Spinal cord (tissue), 10 donors: Measurements from ENCODE around the gene PEX7. TPM values are rescaled to one million over a fixed set of nuclear protein-coding genes. Genes with fewer than 3 reads are reported as not detected.
"Not testable (repeated sequence)": the region's sequence is repeated elsewhere in the genome, so short reads cannot be mapped to it uniquely, and the experiment has no call there.

Experiments
- DNase-seq, 6 donors: peaks; one replicate each; pipeline versions ENCODE4 v3.0.0 to v3.0.0-alpha.2; 2013 to 2015; ENCODE audit warnings: low spot score in 6 of 6, low read depth in 4 of 6
- H3K27ac ChIP-seq: one replicate; pipeline ENCODE4 v1.5.1; 2013; ENCODE audit warnings: low read depth, low read length, control low read depth
- H3K27me3 ChIP-seq: one replicate; pipeline ENCODE4 v1.6.1; 2013; ENCODE audit warnings: low read length; ENCODE audit not compliant: control insufficient read depth, insufficient read depth
- H3K36me3 ChIP-seq: one replicate; pipeline ENCODE4 v1.6.1; 2013; ENCODE audit warnings: low read length; ENCODE audit not compliant: control insufficient read depth, insufficient read depth
- H3K4me1 ChIP-seq: one replicate; pipeline ENCODE4 v1.6.1; 2013; ENCODE audit warnings: low read length; ENCODE audit not compliant: control insufficient read depth, insufficient read depth
- H3K4me3 ChIP-seq: one replicate; pipeline ENCODE4 v1.5.1; 2013; ENCODE audit warnings: low read depth, low read length, control low read depth
- H3K9me3 ChIP-seq: one replicate; pipeline ENCODE4 v1.6.1; 2013; ENCODE audit warnings: low read length; ENCODE audit not compliant: control insufficient read depth, insufficient read depth
- WGBS: methylation state at CpG from one replicate; pipeline ENCODE4 v1.1.5; 2013; ENCODE audit warnings: missing lambda C conversion rate; ENCODE audit not compliant: insufficient coverage; 5-methylcytosine and 5-hydroxymethylcytosine counted together
- polyA plus RNA-seq, 2 donors: library from polyadenylated mRNA; unstranded; fragments of 120-200 nt; gene quantifications; one replicate each; pipeline ENCODE4 v1.2.1, GENCODE V29; 2013; ENCODE audit not compliant: insufficient read length in 2 of 2
- total RNA-seq, 2 donors: library from RNA; depleted of rRNA in 1 of 2; stranded (reverse); fragments of 120-200 nt in 1 of 2; fragments of >200 nt in 1 of 2; gene quantifications; one replicate each; pipeline versions ENCODE4 v1.2.3 to v1.2.4, GENCODE V29; 2013 to 2014
- donor health status: healthy.

Gene PEX7
- total and polyA plus RNA-seq, 4 donors: 8.3 to 10.4 (median 8.8) TPM

GRCh38 chr6:136932599-136932998 lies 110.2 kb downstream of the PEX7 start:
- 80% methylated on average over 1 of the region's 2 CpGs for WGBS
- DNase-seq: no peak
- no peaks in the 10 kb centered on the region for H3K27me3 ChIP-seq

DNA sequence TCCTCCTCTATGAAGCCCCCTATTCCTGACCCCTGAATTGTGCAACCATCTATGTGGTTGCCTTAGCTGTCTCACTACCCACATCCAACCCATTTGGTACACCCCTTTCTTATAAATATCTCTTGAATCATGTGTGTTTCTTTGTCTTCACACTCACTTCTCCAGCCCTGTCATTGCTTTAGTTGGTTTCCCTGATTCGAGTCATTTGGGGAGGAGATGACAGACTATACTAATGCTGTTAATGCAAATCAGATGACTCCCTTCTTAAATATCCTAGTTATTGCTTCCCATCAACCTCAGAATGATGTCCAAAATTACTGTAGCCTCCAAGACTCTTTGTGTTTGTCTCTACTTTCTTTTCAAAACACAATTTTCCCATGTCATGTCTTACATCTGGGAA lies 122.7 kb downstream of the PEX7 start:
- WGBS: 100% methylated on average over 1 of the region's 1 CpG

More at GRCh38 chr6:136932599-136932998, 110.2 kb downstream of the PEX7 start:
- Histone ChIP-seq H3K9me3 (no peaks in the 10 kb centered on the region), H3K4me1 (no peaks in the 10 kb centered on the region), H3K36me3 (no peaks in the 10 kb centered on the region), H3K27ac (no peak overlapping the region), H3K4me3 (no peak overlapping the region)

DNA sequence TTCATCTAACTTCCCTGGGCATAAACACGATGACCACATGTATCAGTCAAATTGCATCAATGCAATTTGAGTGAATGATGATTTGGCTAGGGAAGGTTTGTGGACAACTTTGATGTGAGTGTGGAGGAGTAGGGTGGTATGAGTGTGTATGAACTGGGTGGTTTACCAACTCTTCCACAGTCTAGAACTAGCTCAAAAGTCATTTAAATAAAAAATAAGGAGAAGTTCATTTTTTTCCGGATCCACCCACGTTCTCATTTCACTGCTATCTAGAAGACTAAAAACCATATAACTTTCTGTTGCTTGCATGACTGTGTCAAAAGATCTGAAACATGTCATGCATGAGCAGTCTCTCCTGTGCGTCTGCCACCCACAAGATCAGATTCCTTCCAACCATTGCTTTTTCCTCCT lies 123.3 kb downstream of the PEX7 start:
- Histone ChIP-seq H3K9me3 (no peaks in the 10 kb centered on the region), H3K27ac (no peak overlapping the region), H3K4me1 (no peaks in the 10 kb centered on the region), H3K36me3 (no peaks in the 10 kb centered on the region), H3K27me3 (no peaks in the 10 kb centered on the region), H3K4me3 (no peak overlapping the region)
- WGBS: 100% methylated on average over 2 of the region's 4 CpGs
- no peak for DNase-seq

More for the DNA sequence above, 122.7 kb downstream of the PEX7 start:
- Histone ChIP-seq H3K4me3 (no peak overlapping the region), H3K36me3 (no peaks in the 10 kb centered on the region), H3K27ac (no peak overlapping the region), H3K9me3 (no peaks in the 10 kb centered on the region), H3K27me3 (no peaks in the 10 kb centered on the region), H3K4me1 (no peaks in the 10 kb centered on the region)
- no peak for DNase-seq

DNA sequence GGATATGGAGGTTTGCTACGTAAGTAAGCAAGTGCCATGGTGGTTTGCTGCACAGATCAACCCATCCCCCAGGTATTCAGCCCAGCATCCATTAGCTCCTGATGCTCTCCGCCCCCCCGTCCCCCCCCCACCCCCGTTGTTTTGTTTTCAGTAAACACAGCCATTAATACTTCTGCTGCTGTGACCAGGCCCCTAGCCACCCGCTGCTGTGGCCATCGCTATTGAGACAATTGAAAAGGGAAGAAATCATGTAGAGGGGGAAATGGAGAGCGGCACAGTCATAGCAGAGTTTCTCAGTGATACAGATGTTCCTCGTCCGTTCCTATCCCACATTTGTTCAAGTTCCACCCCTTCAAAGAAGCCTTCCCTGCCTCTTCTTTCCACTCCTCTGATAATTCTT lies 124.6 kb downstream of the PEX7 start:
- Histone ChIP-seq H3K27me3 (no peaks in the 10 kb centered on the region), H3K4me3 (no peak overlapping the region), H3K9me3 (no peaks in the 10 kb centered on the region), H3K36me3 (no peaks in the 10 kb centered on the region), H3K4me1 (no peaks in the 10 kb centered on the region), H3K27ac (no peak overlapping the region)
- no peak for DNase-seq
- whole genome bisulfite sequencing: 50% methylated on average over 2 of the region's 9 CpGs

- not testable (repeated sequence) for H3K4me3 ChIP-seq, H3K27me3 ChIP-seq, DNase-seq, H3K27ac ChIP-seq, H3K4me1 ChIP-seq, H3K36me3 ChIP-seq, H3K9me3 ChIP-seq
- WGBS: 100% methylated on average over 2 of the region's 3 CpGs
Measured at GRCh38 chr6:136949957-136950356, 127.6 kb downstream of the PEX7 start.

- Histone ChIP-seq H3K27me3 (no peaks in the 10 kb centered on the region), H3K4me1 (no peaks in the 10 kb centered on the region), H3K36me3 (no peaks in the 10 kb centered on the region), H3K4me3 (no peak overlapping the region), H3K9me3 (no peaks in the 10 kb centered on the region), H3K27ac (no peak overlapping the region)
- 71% methylated on average over 4 of the region's 4 CpGs for WGBS
- DNase-seq: no peak
Measured at GRCh38 chr6:136950436-136951126, 128.2 kb downstream of the PEX7 start.

GRCh38 chr6:136952714-136953260 lies 130.4 kb downstream of the PEX7 start:
- WGBS: no CpG with 5 or more reads among the region's 7 CpGs
- Histone ChIP-seq H3K36me3 (no peaks in the 10 kb centered on the region), H3K27ac (no peak overlapping the region), H3K4me3 (no peak overlapping the region), H3K27me3 (no peaks in the 10 kb centered on the region), H3K4me1 (peaks cover 5% of the 10 kb centered on the region), H3K9me3 (no peaks in the 10 kb centered on the region)
- peak in 1 of 6 donors; percentile 34 for DNase-seq

- Histone ChIP-seq H3K4me1 (peaks cover 5% of the 10 kb centered on the region), H3K9me3 (no peaks in the 10 kb centered on the region), H3K27me3 (no peaks in the 10 kb centered on the region), H3K27ac (no peak overlapping the region), H3K36me3 (no peaks in the 10 kb centered on the region), H3K4me3 (no peak overlapping the region)
- WGBS: 83% methylated on average over 3 of the region's 3 CpGs
- DNase-seq: no peak
Measured at GRCh38 chr6:136955123-136955522, 132.7 kb downstream of the PEX7 start.

- Histone ChIP-seq H3K27ac (no peak overlapping the region), H3K4me1 (peaks cover 5% of the 10 kb centered on the region), H3K4me3 (no peak overlapping the region), H3K36me3 (no peaks in the 10 kb centered on the region), H3K27me3 (no peaks in the 10 kb centered on the region), H3K9me3 (no peaks in the 10 kb centered on the region)
- WGBS: 17% methylated on average over 8 of the region's 14 CpGs
- DNase-seq: peak in 2 of 6 donors; percentile 45 to 49
Measured at GRCh38 chr6:136956590-136957544, 134.5 kb downstream of the PEX7 start.
